Smooth muscle cell of the brain vasculature (primary cell): Measurements from ENCODE around the gene UBE2L3.
"Not testable (repeated sequence)": the region's sequence is repeated elsewhere in the genome, so short reads cannot be mapped to it uniquely, and the experiment has no call there.

ENCODE experiments used
- DNase-seq: peaks from one replicate; pipeline ENCODE4 v3.0.0-alpha.2; 2012; ENCODE audit warnings: low read depth, low spot score

Gene UBE2L3

GRCh38 chr22:21571679-21572078 is 4.2 kb downstream of the UBE2L3 start:
- no peak for DNase-seq

GRCh38 chr22:21573293-21573734 is 5.8 kb downstream of the UBE2L3 start:
- DNase-seq: no peak

DNA sequence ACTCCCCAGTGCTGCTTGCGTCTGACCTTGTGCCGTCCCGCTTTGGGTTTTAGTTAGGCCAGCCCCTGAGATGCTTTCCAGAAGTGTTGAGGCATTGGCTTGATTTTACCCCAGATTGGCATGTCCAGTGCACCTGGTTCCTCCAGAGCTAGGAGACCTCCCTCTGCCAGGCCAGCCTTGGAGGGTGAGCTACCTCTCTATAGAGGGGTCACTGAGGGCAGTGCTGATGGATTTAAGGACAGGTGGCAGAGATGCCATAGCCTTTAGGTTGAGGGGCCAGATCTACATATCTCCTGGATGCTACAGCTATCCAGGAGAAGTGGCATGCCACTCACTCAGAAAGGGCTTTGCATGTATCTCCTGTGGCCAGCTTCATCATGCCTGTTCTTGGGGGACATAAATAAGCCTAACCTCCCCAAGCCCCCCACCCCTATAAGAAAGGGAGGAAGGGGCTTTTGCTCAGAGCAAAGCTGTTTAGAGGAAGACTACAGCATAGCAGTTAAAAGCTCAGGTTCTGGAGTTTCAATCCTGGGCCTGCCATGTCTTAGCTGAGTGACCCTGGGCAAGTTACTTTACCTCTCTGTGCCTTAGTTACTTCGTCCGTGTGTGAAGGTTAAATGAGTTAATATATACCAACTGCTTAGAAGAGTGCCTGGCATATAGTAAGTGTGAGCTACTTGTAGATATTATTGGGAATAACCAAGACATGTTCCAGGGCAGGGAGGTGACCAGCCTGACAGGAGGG is 6.4 kb downstream of the UBE2L3 start:
- no peak for DNase-seq

- no peak for DNase-seq
Observed at GRCh38 chr22:21579474-21579851, 11.9 kb downstream of the UBE2L3 start.

- DNase-seq: not testable (repeated sequence)
Observed at GRCh38 chr22:21580623-21581007, 13.1 kb downstream of the UBE2L3 start.

DNA sequence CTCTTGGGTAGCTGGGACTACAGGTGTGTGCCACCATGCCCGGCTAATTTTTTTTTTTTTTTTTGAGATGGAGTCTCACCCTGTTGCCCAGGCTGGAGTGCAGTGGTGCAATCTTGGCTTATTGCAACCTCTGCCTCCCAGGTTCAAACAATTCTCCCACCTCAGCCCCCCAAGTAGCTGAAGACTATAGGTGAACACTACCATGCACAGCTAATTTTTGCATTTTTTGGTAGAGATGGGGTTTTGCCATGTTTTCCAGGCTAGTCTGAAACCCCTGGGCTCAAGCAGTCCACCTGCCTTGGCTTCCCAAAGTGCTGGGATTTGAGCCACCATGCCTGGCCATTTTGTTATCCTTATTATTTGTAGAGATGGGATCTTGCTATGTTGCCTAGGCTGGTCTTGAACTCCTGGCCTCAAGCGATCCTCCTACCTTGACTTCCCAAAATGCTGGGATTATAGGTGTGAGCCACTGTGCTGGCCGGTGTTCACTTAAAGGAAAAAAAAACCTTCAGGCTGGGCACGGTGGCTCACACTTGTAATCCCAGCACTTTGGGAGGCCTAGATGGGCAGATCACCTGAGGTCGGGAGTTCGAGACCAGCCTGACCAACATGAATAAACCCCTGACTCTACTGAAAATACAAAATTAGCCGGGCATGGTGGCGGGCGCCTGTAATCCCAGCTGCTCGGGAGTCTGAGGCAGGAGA is 13.6 kb downstream of the UBE2L3 start:
- DNase-seq: not testable (repeated sequence)

GRCh38 chr22:21582801-21583740 is 15.6 kb downstream of the UBE2L3 start:
- no peak for DNase-seq

DNA sequence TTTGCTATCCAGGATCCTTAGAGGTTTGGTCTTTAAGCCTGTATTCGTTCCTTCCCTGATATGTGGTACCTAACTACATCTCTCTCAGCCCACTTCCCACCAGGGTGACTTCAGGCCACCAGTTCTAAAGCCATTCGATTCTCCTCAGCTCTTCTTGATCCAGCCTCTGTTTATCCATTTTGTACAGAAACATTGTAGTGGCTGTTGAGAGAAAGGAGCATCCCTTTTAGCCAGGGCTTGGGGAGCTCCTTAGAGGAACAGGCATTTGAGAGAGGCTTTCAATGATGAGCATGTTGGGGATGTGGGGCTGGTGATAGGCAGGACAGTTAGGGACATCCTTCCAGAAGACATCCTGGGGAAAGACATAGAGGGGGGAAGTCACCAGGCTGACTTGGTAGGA is 17.9 kb downstream of the UBE2L3 start:
- no peak for DNase-seq

GRCh38 chr22:21587803-21588611 is 20.5 kb downstream of the UBE2L3 start:
- DNase-seq: no peak

DNA sequence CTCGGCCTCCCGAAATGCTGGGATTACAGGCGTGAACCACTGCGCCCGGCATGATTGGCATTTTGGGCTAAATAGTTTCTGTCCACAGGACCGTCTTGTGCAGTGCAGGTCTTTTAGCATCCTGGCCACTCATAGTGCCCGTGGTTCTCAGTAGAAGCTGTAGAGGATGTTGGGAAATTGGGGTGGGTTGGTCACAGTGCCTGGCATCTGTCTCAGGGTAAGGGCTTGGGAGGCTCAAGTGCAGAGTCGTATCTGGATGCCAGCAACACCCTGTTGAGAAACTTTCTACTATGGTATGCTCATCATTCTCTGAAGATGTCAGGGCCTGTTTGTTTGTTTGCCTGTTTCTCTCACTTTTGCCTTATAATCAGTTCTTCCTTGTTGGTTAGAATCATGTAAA is 21.9 kb downstream of the UBE2L3 start:
- DNase-seq: no peak

DNA sequence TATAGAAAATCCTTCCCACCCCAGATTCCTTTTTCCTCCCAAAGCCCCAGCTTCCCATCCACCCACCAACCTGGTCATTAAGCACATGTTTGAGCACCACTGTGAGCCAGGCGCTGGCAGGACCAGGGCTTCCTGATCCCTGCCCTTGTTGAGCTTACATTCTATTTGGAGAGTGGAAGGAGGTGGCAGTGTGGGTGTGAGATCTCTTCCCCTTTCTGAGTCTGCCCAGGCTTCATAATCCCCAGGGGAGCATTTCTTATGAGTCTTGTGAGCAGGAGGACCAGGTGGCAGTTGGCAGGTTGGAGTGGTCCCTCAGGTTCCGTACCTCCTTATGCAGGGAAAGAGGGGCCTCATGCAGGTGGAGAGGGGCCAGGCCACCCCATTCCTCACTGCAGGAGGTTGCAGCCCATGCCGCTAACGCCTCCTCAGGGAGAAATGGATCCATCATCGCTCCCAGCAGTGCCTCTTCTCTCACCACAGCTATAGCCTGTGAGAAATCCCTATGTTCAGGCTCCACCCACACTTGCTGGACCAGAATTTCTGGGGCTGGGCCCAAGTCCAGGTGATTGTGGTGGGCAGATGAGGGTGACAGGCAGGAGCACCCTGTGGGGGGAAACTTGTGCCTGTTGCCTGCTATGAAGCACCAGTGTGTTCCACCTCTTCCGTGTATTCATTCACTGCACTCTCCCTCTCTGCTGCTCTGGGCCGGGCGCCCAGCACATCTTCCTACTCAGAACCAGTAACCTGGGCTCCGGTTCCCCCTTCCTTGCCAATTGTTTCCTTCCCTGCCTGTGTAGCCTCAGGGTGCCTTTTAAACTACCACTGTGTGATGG is 23.5 kb downstream of the UBE2L3 start:
- no peak for DNase-seq

GRCh38 chr22:21591695-21592094 is 24.2 kb downstream of the UBE2L3 start:
- DNase-seq: no peak

DNA sequence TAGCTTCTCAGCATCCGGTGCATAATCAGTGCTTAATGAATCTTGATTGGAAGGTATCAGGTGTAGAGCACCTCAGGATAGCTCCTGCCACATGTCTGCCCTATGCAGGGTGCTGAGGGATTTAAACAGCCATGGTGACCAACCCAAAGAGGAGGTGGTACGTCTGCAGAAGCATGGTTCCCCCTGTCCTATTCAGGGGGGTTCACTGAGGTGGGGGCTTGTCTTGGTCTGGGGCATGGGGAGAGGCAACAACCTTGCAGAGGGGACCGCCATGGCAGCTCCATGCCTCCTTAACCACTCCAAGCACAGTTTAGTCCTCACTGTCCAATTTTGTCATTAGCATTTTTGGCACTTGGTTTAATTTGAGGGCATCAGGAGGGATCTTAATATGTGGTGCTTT is 24.9 kb downstream of the UBE2L3 start:
- no peak for DNase-seq

GRCh38 chr22:21593406-21594232 is 26.1 kb downstream of the UBE2L3 start:
- no peak for DNase-seq

- DNase-seq: no peak
Observed at GRCh38 chr22:21594865-21595452, 27.4 kb downstream of the UBE2L3 start.

DNA sequence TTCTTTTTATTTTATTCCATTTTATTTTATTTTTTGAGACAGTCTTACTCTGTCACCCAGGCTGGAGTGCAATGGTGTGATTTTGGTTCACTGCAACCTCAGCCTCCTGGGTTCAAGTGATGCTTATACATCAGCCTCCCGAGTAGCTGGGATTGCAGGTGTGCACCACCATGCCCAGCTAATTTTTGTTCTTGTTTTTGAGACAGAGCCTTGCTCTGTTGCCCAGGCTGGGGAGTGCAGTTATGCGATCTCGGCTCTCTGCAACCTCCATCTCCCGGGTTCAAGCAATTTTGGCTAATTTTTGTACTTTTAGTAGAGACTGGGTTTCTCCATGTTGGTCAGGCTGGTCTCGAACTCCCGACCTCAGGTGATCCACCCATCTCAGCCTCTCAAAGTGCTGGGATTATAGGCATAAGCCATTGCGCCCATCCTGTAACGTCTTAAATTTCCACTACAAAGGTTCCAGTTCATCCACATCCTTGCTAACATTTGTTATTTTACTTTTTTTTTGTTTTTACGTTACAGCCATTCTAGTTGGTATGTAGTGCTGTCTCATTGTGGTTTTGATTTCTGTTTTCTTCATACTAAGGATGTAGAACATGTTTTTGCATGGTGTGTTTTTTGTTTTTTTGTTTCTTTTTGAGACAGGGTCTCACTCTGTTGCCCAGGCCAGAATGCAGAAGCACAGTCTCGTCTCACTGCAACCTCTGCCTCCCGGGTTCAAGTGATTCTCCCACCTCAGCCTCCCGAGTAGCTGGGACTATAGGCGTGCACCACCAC is 29.0 kb downstream of the UBE2L3 start:
- not testable (repeated sequence) for DNase-seq

DNA sequence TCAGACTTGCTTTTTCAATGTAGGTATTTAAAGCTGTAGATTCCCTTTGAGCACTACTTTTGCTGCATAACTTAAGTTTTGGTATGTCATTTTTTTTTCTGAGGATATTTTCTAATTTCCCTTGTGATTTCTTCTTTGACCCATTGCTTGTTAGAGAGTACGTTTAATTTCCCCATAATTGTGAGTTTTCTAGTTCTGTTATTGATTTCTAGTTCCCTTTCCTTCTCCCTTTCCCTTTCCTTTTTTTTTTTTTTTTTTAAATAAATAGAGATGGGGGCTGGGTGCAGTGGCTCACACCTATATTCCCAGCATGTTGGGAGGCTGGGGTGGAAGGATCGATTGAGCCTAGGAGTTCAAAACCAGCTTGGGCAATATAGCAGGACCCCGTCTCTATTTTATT is 30.8 kb downstream of the UBE2L3 start:
- no peak for DNase-seq
